ENCODE measurements around the gene DDX55. TPM values are rescaled to one million over a fixed set of nuclear protein-coding genes. Genes with fewer than 3 reads are reported as not detected.

DDX55 gene
- total RNA-seq, 1 experiment from 2014 or later, result 45.4 TPM

- no peaks in the 10 kb centered on the region for H3K27me3 Mint-ChIP-seq (ENCODE audit: insufficient read depth, unreplicated experiment)
- no peaks in the 10 kb centered on the region for H3K4me1 Mint-ChIP-seq (ENCODE audit: low read depth, unreplicated experiment)
- Histone ChIP-seq H3K9me3 (no peaks in the 10 kb centered on the region), H3K4me1 (no peaks in the 10 kb centered on the region), H3K27me3 (replicated peaks; ENCODE audit: control insufficient read depth, insufficient read depth, low read length) (no peaks in the 10 kb centered on the region), H3K4me3 (ENCODE audit: low read depth, low read length) (no peak overlapping the region), H3K36me3 (ENCODE audit: control insufficient read depth, insufficient read depth, low read length) (no peaks in the 10 kb centered on the region; the same call in 1 of the 2 replicates)
- H3K9me3 Mint-ChIP-seq (ENCODE audit: unreplicated experiment), result no peaks in the 10 kb centered on the region
- intact Hi-C loops (cut with micrococcal nuclease; ENCODE audit: unreplicated experiment), result no loop called here
- no peak for TF ChIP-seq CTCF (IDR thresholded peaks at IDR 0.05; ENCODE audit: insufficient read depth in 1 of 2, low read depth in 1 of 2, low read length in 1 of 2, severe bottlenecking in 1 of 2, unreplicated experiment in 1 of 2)
- ChIA-PET CTCF (interaction anchor here (0.5 to 0.6 kb wide), 2 partner anchors 210 to 387 kb away, joined by 3 to 4 read pairs; no protein-coding TSS in a partner anchor), POLR2A (no interaction called here)
- no TSS peak for BruUV-seq (replicated peaks)
- H3K4me3 Mint-ChIP-seq (ENCODE audit: unreplicated experiment), result no peak overlapping the region
- no peak for DNase-seq
- peaks cover 51% of the 10 kb centered on the region for H3K36me3 Mint-ChIP-seq (ENCODE audit: insufficient read depth, unreplicated experiment)
- no peak overlapping the region for H3K27ac Mint-ChIP-seq (ENCODE audit: unreplicated experiment)
Observed at GRCh38 chr12:123645878-123646277, 44.0 kb downstream of the DDX55 start.

- ChIA-PET CTCF (no interaction called here), POLR2A (no interaction called here)
- intact Hi-C loops (cut with micrococcal nuclease; ENCODE audit: unreplicated experiment), result no loop called here
- H3K9me3 ChIP-seq, result no peaks in the 10 kb centered on the region
- no peaks in the 10 kb centered on the region; the same call in 1 of the 2 replicates for H3K36me3 ChIP-seq (ENCODE audit: control insufficient read depth, insufficient read depth, low read length)
- no peaks in the 10 kb centered on the region for H3K27me3 Mint-ChIP-seq (ENCODE audit: insufficient read depth, unreplicated experiment)
- peaks cover 69% of the 10 kb centered on the region for H3K36me3 Mint-ChIP-seq (ENCODE audit: insufficient read depth, unreplicated experiment)
- no peaks in the 10 kb centered on the region for H3K4me1 Mint-ChIP-seq (ENCODE audit: low read depth, unreplicated experiment)
- no peak for DNase-seq
- no peak for TF ChIP-seq CTCF (IDR thresholded peaks at IDR 0.05; ENCODE audit: insufficient read depth in 1 of 2, low read depth in 1 of 2, low read length in 1 of 2, severe bottlenecking in 1 of 2, unreplicated experiment in 1 of 2)
- no peaks in the 10 kb centered on the region for H3K9me3 Mint-ChIP-seq (ENCODE audit: unreplicated experiment)
- no peak overlapping the region for H3K4me3 ChIP-seq (ENCODE audit: low read depth, low read length)
- H3K27ac Mint-ChIP-seq (ENCODE audit: unreplicated experiment), result no peak overlapping the region
- H3K27me3 ChIP-seq (replicated peaks; ENCODE audit: control insufficient read depth, insufficient read depth, low read length), result no peaks in the 10 kb centered on the region
- H3K4me1 ChIP-seq, result no peaks in the 10 kb centered on the region
- no peak overlapping the region for H3K4me3 Mint-ChIP-seq (ENCODE audit: unreplicated experiment)
- no TSS peak for BruUV-seq (replicated peaks)
Observed at GRCh38 chr12:123648401-123648800, 46.5 kb downstream of the DDX55 start.

GRCh38 chr12:123654129-123654701, 52.3 kb downstream of the DDX55 start:
- no peak for DNase-seq
- Histone ChIP-seq H3K9me3 (no peaks in the 10 kb centered on the region), H3K4me3 (ENCODE audit: low read depth, low read length) (no peak overlapping the region), H3K27me3 (replicated peaks; ENCODE audit: control insufficient read depth, insufficient read depth, low read length) (no peaks in the 10 kb centered on the region), H3K4me1 (no peaks in the 10 kb centered on the region), H3K36me3 (ENCODE audit: control insufficient read depth, insufficient read depth, low read length) (no peaks in the 10 kb centered on the region; the same call in 1 of the 2 replicates)
- H3K27me3 Mint-ChIP-seq (ENCODE audit: insufficient read depth, unreplicated experiment), result no peaks in the 10 kb centered on the region
- H3K27ac Mint-ChIP-seq (ENCODE audit: unreplicated experiment), result no peak overlapping the region
- peaks cover 51% of the 10 kb centered on the region for H3K36me3 Mint-ChIP-seq (ENCODE audit: insufficient read depth, unreplicated experiment)
- H3K9me3 Mint-ChIP-seq (ENCODE audit: unreplicated experiment), result no peaks in the 10 kb centered on the region
- CTCF ChIA-PET, result no interaction called here
- no peak for TF ChIP-seq CTCF (IDR thresholded peaks at IDR 0.05; ENCODE audit: insufficient read depth in 1 of 2, low read depth in 1 of 2, low read length in 1 of 2, severe bottlenecking in 1 of 2, unreplicated experiment in 1 of 2)
- no TSS peak for BruUV-seq (replicated peaks)
- no peaks in the 10 kb centered on the region for H3K4me1 Mint-ChIP-seq (ENCODE audit: low read depth, unreplicated experiment)
- H3K4me3 Mint-ChIP-seq (ENCODE audit: unreplicated experiment), result no peak overlapping the region
- intact Hi-C loops (cut with micrococcal nuclease; ENCODE audit: unreplicated experiment), result no loop called here
- POLR2A ChIA-PET, result no interaction called here
